ENCODE measurements around the gene DPP7.

The DPP7 gene

DNA sequence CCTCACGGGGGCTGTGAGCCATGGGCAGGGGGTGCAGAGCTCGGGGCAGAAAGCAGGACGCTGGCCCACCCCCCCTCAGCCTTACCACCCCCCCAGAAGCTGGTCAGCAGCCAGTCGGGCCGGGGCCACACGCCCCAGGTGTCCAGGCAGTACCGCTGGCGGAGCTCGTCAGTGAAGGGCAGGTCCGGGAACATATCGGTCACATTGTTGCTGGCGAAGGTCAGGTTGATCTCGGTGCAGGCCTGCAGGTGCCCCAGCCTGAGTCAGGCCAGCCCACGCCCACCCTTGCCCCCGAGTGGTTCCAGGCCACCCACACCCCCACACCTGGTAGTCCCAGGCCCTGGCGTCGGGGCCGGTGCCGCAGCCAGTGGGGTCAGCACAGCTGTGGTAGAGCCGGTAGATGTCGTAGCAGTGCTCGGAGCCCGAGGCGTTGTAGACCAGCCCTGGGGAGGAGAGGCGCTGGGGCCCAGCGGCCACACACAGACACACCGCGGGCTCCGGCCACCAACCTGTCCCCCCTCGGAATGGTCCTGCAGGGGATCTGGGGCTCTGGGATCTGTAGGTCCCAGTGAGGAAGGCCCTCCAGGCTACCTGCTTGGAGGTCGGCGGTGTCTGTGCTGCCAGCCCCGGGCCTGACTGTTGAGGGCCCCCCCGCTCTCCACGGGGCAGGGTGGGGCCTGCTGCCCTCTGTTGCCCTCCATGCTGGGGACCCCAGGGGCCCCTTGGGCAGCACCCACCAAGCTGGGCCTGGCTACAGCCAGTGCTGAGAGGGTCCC, 2.6 kb downstream of the DPP7 start:
- no peak for FAIRE-seq
- no peak for DNase-seq (ENCODE audit: low spot score)

DNA sequence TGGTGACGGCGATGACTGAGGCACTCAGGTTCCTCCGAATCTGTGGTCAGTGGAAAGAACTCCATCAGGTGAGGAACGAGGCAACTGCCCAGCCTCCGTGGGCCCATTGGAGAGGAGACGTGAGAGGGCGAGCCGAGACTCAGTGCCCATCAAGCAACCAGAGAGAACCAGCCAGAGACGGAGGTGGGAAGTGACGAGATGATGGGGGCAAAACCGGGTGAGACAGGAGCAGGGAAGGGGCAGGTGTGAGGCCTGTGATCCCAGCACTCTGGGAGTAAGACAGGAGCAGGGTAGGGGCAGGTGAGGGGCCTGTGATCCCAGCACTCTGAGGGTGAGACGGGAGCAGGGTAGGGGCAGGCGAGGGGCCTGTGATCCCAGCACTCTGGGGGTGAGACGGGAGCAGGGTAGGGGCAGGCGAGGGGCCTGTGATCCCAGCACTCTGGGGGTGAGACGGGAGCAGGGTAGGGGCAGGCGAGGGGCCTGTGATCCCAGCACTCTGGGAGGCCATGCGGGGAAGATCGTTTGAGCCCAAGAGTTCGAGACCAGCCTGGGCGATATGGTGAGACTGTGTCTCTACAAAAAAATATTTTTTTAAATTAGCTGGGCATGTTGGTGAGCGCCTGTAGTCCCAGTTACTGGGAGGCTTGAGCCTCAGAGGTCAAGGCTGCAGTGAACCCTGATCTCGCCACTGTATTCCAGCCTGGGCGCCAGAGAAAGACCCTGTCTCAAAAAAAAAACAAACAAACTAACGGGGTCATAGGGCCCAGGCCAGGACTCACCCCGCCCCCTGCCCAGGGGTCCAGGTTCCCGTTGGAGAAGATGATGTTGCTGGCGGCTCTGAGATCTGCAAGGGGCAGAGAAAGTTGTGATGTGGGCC, 3.4 kb downstream of the DPP7 start:
- DNase-seq (ENCODE audit: low spot score) (no peak), FAIRE-seq (no peak)

DNA sequence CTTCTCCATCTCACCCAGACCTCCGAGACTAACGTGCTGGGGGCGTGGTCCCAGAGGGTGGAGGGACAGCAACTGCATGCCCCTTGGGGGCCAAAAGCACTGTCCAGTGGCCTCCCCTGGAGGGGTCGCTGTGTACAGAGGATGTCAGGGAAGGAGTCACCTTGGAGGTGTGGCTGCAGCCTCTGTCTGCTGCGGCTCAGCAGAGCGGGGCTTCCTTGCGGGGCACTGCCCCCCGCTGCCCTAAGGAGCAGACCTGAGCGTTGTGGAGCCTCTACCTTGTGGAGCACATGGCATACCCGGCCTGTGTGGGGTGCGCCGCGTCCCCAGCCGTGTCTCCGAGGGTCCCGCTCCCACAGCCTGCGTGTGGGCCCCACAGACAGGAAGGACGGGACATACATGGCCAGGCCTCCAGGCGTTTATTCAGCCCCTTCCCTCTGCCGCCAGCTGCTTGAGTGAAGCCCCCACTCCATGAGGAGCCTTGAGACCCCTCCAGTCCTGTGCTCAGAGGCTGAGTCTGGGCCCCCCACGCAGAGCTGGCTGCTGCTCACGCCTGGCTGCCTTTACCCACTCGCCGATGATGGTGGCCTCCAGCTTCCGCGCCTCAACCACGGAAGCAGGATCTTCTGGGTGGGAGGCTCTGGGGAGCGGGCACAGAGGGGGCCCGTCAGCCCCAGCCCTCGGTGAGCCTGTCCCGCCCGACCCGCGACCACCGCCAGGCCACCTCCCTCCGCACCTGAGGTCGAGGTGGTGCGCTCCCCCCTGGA, 4.2 kb downstream of the DPP7 start:
- DNase-seq (ENCODE audit: low spot score) (no peak), FAIRE-seq (no peak)

DNA sequence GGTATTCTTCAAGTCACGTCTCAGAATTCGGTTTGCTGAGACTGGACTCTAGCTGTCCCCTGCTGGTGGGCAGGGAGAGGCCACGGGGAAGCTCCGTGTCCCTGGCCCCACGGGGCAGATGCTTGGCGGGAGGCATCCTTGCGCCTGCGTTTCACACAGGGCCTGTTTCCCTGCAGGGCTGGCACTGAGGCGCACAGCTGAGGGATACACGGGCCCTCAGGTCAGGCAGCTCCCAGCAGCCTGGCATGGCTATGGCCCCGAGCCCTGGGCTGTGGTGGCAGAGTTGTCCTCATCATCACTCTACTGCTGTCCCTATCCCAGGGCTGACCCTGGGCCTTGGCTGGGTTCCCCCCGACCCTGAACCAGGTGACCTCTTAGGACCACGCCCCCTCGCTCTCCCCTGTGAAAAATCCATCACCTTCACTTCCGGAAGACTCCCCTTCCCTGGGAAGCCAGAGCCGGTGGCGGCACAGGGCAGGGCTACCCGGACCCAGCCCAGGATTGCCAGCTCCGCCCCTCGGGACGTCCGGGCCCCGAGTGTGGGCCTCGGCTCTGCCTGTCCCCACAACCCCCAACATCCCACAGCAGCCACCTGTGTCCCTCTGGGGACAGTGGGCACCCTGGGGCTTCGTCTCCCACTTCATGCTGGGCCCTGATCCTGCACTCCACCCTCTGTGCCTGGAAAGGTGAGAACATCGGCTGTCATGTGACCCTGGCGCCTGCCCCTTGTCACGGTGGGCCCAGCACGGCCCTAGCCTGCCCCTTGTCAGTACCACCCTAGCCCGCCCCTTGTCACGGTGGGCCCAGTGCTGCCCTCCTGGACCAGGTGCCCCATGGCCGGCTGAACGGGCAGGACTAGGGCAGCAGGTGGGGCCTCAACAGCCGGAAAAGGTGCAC, 5.0 kb downstream of the DPP7 start:
- FAIRE-seq (no peak), DNase-seq (ENCODE audit: low spot score) (no peak)

DNA sequence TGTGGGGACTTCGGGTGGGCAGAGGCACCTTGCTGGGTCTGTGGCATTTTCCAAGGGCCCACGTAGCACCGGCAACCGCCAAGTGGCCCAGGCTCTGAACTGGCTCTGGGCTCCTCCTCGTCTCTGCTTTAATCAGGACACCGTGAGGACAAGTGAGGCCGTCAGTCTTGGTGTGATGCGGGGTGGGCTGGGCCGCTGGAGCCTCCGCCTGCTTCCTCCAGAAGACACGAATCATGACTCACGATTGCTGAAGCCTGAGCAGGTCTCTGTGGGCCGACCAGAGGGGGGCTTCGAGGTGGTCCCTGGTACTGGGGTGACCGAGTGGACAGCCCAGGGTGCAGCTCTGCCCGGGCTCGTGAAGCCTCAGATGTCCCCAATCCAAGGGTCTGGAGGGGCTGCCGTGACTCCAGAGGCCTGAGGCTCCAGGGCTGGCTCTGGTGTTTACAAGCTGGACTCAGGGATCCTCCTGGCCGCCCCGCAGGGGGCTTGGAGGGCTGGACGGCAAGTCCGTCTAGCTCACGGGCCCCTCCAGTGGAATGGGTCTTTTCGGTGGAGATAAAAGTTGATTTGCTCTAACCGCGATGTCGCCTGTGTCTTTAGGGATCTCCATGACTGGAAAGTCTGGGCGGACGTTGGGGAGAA, 5.8 kb downstream of the DPP7 start:
- no peak for DNase-seq (ENCODE audit: low spot score)
- FAIRE-seq = no peak

DNA sequence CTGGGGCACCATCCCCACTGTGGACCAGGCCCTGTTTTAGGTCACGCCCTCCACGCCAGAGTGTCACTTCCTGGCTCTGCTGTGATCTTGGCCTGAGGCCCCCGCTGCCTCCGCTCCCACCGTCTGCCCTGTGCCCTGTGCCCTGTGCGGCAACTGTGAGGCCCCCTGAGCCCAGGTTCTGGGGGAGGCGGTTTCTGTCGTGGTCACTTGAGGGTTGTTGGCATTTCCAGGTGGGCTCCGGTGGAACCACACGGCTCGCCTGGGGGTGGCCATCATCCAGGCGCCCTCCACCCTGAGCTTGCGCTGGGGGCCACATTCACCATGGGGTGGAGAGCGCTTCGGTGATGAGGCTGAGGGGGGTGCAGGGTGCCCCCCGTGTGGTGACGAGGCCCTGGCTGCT, 6.6 kb downstream of the DPP7 start:
- DNase-seq (ENCODE audit: low spot score) = no peak
- FAIRE-seq = no peak

DNA sequence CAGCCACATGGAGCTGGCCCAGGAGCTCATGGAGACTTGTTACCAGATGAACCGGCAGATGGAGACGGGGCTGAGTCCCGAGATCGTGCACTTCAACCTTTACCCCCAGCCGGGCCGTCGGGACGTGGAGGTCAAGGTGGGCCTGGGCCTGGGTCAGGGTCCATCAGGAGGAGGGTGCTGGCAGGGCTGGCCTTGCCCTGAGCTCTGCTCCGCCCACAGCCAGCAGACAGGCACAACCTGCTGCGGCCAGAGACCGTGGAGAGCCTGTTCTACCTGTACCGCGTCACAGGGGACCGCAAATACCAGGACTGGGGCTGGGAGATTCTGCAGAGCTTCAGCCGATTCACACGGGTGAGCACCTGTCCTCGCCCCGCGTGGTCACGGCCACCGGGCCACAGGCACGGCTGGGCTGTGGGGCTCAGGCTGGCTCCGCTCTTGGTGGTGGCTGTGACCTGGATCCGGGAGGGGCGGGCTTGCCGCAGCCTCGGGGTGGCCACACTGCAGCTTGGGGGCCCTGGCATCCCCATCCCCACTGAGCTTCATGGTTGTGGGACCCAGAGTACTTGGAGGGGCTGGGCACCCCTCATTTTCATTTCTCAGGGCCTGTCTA, 7.1 kb downstream of the DPP7 start:
- FAIRE-seq = no peak
- DNase-seq (ENCODE audit: low spot score) = no peak

DNA sequence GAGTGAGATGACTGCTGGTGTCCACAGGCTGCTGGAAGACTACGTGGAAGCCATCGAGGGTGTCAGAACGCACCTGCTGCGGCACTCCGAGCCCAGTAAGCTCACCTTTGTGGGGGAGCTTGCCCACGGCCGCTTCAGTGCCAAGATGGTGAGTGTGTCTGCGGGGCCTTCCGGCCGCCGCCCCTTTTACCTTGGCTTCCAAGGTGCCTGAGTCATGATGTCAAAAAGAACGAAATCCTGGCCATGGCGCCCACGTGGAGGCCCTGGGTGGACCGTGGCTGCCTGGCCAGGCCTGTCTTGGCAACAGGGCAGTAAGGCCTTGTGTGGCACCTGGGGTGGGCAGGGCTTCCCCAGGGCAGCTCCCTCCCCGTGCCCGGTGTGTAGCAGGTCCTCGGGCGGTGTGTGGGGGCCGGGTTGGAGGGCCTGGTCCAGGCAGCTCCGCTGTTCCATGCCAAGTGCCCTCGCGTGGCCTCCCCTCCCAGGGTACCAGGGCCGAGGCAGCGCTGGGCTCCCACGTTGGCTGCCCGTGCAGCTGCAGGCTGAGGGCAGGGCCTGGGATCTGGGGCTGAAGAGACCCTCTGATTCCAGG, 7.8 kb downstream of the DPP7 start:
- FAIRE-seq = no peak
- no peak for DNase-seq (ENCODE audit: low spot score)

DNA sequence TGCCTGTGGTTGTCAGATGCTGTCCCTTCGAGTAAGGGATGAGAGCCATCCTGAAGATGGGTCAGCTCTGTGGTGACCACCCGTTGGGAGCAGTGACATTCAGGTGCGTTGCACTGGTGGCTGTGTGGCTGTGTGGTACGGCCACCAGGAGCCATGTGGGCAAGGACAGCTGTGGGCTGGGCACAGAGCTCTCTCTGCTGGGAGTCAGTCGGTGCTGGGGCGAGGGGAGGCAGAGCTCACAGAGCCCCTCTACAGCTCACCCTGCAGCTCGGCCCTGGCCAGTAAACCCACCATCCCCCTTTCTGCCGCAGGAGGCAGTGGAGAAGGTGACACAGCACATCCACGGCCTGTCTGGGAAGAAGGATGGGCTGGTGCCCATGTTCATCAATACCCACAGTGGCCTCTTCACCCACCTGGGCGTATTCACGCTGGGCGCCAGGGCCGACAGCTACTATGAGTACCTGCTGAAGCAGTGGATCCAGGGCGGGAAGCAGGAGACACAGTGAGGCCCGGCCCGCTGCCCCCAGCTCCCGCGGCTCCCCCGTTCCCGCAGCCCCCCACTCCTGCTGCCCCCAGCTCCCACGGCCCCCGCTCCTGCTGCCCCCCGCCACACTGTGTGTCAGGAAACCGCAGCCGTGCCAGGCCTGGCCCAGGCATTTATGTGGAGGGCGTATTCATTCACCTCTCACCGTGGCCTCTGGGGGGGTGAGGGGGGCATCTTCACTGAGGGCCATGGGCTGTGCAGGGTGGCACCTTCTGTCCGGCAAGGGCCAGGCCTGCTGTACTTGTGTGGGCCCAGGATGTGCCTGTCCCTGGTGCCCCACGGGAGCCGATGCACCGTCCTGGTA, 8.5 kb downstream of the DPP7 start:
- DNase-seq (ENCODE audit: low spot score) (no peak), FAIRE-seq (no peak)

DNA sequence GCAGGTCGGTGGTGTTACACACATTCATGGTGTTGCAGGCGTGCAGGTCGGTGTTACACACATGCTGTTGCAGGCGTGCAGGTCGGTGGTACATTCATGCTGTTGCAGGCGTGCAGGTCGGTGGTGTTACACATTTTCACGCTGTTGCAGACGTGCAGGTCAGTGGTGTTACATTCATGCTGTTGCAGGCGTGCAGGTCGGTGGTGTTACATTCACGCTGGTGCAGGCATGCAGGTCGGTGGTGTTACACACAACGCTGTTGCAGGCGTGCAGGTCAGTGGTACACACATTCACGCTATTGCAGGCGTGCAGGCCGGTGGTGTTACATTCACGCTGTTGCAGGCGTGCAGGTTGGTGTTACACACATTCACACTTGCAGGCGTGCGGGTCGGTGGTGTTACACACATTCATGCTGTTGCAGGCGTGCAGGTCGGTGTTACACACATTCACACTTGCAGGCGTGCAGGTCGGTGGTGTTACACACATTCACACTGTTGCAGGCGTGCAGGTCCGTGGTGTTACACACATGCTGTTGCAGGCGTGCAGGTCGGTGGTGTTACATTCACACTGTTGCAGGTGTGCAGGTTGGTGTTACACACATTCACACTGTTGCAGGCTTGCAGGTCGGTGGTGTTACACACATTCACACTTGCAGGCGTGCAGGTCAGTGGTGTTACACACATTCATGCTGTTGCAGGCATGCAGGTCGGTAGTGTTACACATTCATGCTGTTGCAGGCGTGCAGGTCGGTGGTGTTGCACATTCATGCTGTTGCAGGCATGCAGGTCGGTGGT, 11.1 kb downstream of the DPP7 start:
- no peak for FAIRE-seq
- DNase-seq (ENCODE audit: low spot score) = no peak

DNA sequence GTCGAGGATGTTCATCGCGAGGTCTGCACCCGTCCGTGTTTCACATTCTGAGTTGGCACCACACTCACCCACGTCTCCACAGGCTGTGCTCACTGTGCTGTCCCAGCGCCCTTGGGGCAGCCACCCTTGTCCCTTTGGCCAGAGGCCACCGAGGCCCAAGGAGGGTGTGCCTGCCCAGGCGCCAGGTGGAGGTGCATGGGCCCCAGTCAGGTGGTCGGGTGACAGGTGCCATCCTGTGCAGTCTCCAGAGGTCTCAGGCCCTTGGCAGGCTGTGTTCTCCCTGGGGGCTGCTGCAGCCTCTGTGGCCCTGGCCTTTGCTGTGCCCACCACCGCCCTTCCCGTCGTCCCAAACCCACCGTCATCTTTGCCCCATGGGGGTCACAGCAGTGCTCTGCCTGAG, 15.3 kb downstream of the DPP7 start:
- DNase-seq (ENCODE audit: low spot score) (no peak), FAIRE-seq (no peak)

DNA sequence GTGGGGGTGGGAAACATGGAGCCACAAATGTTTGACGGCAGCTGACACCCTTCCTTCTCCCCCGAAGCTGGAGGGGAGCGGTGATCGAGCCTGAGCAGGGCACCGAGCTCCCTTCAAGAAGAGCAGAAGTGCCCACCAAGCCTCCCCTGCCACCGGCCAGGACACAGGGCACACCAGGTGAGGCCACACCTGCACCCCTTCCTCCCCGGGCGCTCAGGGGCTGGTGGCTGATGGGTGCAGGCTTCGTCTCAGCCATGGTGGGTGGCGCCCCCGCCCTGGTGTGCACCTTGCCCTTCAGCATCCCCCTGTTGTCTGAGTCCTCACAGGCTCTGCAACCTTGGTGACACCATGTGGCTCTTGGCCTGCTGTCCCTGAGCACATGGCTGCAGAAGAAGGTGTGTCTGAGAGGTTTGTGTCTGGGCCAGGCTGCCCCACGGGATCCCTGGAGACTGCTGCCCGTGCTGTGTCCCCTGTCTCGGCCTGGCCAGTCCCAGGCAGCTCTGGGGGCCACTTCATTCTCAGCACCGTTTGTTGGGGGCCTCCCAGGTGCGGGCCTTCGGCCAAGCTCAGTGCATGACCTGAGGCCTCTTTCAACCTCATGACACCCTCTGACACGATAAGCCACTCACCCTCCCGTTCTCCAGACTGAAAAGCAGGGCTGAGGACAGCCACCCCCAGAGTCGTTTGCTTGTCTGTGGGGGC, 16.6 kb downstream of the DPP7 start:
- no peak for FAIRE-seq

DNA sequence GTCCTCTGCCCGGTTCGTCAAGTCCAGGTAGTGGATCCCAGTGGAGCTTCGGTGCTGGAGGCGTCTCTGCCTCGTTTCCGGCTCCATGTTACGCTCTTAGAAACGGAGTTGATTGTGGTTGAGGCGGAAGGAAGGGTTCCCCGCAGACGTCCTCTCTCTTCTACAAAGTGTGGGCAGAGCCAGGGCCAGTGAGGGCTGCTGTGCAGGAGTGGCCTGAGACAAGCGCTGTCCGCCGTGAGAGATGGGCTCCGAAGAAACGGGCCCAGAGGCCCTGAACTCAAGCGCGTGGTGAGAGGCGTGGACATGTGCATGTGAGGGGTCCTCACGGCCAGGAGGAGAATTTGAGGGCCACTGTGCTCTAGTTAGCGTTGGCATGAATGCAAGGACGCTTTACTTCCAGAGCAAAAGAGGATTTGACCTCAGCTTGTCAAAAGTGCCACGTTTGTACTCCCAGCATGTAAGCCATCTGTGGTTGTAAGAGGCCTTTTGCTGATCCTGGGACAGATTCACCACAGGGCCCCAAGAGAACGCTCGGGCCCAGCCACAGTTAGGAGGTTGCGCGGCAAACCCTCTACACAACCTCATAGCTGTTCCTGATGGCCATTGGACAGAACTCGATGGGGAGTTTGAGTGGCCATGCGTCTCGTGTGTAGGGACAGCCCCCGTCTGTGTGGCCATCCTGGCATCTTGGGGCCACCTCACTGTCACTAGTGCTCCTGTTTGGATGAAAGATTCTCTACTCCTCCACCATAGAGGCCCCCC, 17.6 kb downstream of the DPP7 start:
- DNase-seq (ENCODE audit: low spot score) = no peak
- FAIRE-seq = no peak

More for the DNA sequence above, 16.6 kb downstream of the DPP7 start:
- no peak for DNase-seq (ENCODE audit: low spot score)

DNA sequence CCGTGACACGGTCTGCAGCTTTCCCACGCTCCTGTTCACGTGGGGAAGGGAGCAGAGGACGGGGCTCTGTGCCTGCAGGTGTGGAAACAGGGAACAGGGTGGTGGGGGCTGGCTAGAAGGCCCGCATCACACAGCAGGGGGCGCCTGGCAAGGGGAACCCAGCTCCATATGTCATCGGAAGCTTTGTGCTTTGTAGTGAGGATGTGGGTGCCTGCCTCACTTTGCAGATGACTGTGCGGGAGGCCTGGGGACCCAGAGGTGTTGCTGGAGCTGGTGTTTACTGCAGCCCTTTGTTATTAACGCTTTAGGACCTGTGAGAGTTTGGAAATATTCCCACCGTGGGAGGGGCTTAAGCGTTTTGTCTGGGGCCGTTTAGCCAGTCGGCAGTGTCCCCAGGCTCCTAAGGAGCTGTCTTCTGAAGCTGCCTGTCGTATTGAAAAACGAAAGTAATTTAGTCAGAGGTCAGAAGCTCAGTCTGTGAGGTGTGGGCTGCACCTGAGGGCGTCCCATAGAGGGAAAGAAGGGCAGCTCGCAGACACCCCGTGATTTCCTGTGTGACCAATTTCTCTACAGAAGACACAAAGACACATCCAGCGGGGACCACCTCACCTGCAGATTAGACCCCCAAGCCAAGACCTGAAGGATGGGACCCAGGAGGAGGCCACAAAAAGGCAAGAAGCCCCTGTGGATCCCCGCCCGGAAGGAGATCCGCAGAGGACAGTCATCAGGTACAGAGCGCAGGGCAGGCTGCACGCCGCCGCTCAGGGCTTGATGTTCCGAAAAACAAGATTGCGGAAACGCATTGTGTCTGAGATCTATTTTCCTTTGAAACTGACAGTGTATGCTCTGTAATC, 18.6 kb downstream of the DPP7 start:
- FAIRE-seq (no peak), DNase-seq (ENCODE audit: low spot score) (no peak)

DNA sequence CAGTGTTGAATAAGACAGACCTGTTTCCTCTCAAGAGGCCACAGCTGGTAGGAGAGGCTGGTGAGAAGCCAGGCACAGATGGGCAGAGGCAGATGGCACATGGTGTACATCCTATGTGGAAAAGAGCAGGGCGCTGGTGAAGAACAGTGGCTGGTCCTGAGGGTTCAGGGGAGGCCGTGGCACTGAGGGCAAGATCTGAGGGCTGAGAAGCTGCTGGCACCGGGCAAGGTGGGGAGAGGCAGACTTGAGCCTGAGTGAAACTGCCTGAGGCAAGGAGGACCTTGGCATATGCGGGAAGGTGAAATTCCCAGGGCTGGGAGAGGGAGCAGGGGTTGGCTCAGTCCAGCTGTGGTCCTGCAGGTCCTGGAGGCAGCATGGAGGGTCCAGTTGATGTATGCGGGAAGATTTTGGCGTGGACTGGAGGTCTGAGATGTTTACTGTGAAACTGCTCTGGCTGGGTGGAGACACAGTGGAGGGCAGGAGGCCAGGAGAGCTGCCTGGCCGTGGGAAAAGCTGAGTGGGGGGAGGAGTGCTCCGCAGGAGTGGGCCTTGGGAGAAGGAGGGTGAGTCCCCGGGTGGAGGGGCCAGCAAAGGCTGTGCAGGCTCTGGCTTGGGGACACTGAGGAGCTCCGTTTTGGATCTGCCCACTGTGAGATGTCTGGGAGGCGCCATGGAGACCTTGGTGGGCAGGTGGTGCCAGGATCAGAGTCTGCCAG, 25.1 kb downstream of the DPP7 start:
- no peak for DNase-seq (ENCODE audit: low spot score)
- FAIRE-seq = no peak

Data from RCC 7860 (cell line).